PFSK-1 (cell line): Measurements from ENCODE around the gene PTCH2.

Source experiments
- FOXP2 ChIP-seq: optimal IDR thresholded peaks from 2 replicates; pipeline ENCODE3; 2011; ENCODE audit warnings: borderline replicate concordance, control low read depth, inconsistent platforms; ENCODE audit not compliant: insufficient read depth; ENCODE audit errors: extremely low read length, extremely low read depth
- POLR2AphosphoS5 ChIP-seq: IDR thresholded peaks from 2 replicates; pipeline ENCODE4 v1.6.1; 2012; ENCODE audit warnings: low read depth, mild to moderate bottlenecking, control low read depth, low read length, moderate library complexity
- SIN3A ChIP-seq: IDR thresholded peaks from 2 replicates; pipeline ENCODE4 v1.6.1; 2012; ENCODE audit warnings: mild to moderate bottlenecking, low read length, moderate library complexity, borderline replicate concordance; ENCODE audit not compliant: insufficient read depth
- TAF1 ChIP-seq: IDR thresholded peaks from 2 replicates; pipeline ENCODE4 v1.6.1; 2012; ENCODE audit warnings: low read length, control low read depth, borderline replicate concordance; ENCODE audit not compliant: insufficient read depth
- TF ChIP-seq, protein P1 (sequence below), 2 experiments: IDR thresholded peaks; 2 replicates each; pipeline versions ENCODE4 v1.6.1 to v1.8.0; 2011 to 2012; ENCODE audit warnings: low read depth in 2 of 2, low read length in 2 of 2, control low read depth in 1 of 2, inconsistent platforms in 1 of 2, mild to moderate bottlenecking in 1 of 2, moderate library complexity in 1 of 2; ENCODE audit not compliant: insufficient read depth in 1 of 2

Gene PTCH2

DNA sequence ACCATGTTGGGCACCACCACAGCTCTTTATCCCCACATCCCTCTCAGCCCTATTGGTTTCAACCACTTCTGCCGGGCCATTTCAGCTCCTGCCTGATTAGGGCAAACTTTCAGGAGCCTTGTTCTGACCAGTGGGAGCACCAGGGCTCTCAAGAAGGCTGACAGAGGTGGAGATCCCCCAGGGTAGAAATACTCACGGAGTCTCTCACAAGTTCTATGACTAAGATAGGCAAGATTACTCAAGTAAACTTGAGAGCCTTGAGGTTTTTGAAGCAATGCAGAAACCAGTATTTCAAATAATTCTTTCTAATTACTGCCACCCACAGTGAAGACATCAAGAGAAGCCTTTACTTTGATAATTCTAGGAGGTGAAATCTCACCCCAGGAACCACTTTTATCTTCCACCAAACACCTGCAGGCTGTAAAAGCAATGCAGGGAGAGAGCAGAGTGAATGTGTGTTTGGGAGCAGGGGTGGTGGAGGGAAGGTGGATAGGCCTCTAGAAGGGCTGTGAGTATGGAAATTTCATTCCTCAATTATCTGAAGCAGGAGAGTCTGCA is 6.6 kb upstream of the PTCH2 start:
- TF ChIP-seq, protein P1, sequence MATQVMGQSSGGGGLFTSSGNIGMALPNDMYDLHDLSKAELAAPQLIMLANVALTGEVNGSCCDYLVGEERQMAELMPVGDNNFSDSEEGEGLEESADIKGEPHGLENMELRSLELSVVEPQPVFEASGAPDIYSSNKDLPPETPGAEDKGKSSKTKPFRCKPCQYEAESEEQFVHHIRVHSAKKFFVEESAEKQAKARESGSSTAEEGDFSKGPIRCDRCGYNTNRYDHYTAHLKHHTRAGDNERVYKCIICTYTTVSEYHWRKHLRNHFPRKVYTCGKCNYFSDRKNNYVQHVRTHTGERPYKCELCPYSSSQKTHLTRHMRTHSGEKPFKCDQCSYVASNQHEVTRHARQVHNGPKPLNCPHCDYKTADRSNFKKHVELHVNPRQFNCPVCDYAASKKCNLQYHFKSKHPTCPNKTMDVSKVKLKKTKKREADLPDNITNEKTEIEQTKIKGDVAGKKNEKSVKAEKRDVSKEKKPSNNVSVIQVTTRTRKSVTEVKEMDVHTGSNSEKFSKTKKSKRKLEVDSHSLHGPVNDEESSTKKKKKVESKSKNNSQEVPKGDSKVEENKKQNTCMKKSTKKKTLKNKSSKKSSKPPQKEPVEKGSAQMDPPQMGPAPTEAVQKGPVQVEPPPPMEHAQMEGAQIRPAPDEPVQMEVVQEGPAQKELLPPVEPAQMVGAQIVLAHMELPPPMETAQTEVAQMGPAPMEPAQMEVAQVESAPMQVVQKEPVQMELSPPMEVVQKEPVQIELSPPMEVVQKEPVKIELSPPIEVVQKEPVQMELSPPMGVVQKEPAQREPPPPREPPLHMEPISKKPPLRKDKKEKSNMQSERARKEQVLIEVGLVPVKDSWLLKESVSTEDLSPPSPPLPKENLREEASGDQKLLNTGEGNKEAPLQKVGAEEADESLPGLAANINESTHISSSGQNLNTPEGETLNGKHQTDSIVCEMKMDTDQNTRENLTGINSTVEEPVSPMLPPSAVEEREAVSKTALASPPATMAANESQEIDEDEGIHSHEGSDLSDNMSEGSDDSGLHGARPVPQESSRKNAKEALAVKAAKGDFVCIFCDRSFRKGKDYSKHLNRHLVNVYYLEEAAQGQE (IDR thresholded peaks at IDR 0.05; ENCODE audit: insufficient read depth in 1 of 2, low read depth in 2 of 2, low read length in 2 of 2): no peak
- no peak for TF ChIP-seq SIN3A
- no peak for TF ChIP-seq FOXP2

DNA sequence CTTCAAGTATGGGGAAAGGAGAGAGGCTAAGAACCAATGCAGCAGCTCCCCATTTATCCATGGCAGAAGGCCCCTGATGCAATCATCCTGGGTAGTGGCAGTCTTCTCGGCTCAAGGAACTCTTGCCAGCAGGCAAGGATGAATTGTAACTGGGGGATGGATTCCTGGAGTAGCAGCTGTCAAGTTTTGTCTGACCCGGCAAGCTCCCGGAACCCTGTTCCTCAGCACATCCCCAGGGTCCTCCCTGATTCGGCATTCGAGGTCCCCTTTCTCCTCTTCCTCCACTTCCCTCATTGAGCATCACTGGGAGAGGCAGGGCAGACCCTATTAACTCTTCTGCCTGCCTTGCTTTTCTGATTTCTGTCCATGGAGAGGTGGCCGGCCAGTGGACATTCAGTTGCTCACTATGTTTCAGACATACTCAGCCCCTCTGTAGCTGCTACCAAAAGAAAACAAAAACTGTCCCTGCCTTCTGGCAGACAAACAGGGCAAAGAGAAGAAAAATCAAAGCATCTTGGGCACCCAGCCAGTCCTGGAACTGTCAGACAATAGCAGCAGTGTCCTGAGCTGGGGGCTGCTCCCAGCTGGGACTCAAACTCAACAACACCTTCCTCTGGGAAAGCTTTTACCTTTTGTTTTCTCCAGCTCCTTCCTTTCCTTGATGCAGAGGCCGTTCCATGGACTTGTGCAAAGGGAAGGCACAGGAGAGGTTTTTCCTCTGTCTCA is 5.6 kb upstream of the PTCH2 start:
- TF ChIP-seq, protein P1 (IDR thresholded peaks at IDR 0.05; ENCODE audit: insufficient read depth in 1 of 2, low read depth in 2 of 2, low read length in 2 of 2): no peak
- no peak for TF ChIP-seq FOXP2
- no peak for TF ChIP-seq TAF1
- no peak for TF ChIP-seq SIN3A
- no peak for TF ChIP-seq POLR2AphosphoS5

DNA sequence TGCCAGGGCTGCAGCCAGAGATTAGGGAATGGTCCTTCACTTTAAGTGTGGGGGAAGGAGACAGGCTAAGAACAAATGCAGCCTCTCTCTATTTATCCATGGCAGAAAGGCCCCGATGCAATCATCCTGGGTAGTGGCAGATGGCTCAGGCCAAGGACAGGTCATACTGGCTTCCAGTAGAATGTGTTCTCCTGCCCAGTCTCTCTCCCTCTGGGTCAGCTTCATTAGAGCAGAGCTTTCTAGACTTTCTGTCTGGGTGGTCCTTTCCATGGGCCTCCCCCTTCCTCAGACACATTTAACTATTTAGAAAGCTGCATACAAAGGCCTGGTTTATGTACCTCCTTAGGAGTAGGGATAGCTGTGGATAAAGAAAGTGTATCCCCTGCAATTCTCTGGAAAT is 4.8 kb upstream of the PTCH2 start:
- no peak for TF ChIP-seq SIN3A
- no peak for TF ChIP-seq TAF1
- TF ChIP-seq, protein P1 (IDR thresholded peaks at IDR 0.05; ENCODE audit: insufficient read depth in 1 of 2, low read depth in 2 of 2, low read length in 2 of 2): no peak
- no peak for TF ChIP-seq FOXP2
- TF ChIP-seq POLR2AphosphoS5: no peak

DNA sequence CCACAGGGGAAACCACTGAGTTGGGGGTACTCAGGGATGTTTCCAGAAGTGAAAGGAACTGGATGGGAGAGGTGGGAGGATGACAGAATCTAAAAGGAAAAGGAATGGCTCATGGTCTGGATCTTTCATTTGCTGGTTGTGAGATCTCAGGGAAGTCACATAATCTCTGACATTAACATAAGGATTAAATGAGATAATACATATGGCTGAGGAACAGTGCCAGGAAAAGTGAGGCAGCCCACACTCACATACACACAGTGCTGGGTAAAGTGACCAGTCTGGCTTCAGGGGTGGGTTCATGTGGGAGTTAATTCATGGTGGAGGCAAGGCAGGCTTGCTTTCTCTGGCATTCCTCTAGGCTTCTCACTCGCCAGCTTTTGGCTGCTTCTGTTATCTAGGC is 3.9 kb upstream of the PTCH2 start:
- no peak for TF ChIP-seq FOXP2
- TF ChIP-seq SIN3A: no peak
- TF ChIP-seq, protein P1 (IDR thresholded peaks at IDR 0.05; ENCODE audit: insufficient read depth in 1 of 2, low read depth in 2 of 2, low read length in 2 of 2): no peak
- no peak for TF ChIP-seq TAF1
- no peak for TF ChIP-seq POLR2AphosphoS5

GRCh38 chr1:44842486-44842861 is 579 bp downstream of the PTCH2 start:
- TF ChIP-seq FOXP2: no peak
- TF ChIP-seq, protein P1 (IDR thresholded peaks at IDR 0.05; ENCODE audit: insufficient read depth in 1 of 2, low read depth in 2 of 2, low read length in 2 of 2): no peak
- no peak for TF ChIP-seq TAF1
- TF ChIP-seq POLR2AphosphoS5: no peak
- no peak for TF ChIP-seq SIN3A
